ENCODE results near the gene VASH1.
A peak's percentile ranks its signal among the peaks of the same experiment; 100 is the strongest.

Gene VASH1

GRCh38 chr14:76761136-76761959 lies at the start of gene VASH1:
TSS of gene VASH1 (plus strand) at chr14:76761468. CDS start at chr14:76762822, 1,354 bp downstream.
- H3K4me3 ChIP-seq (ENCODE audit: control insufficient read depth, low read depth, low read length), result peak within 1 kb of the TSS; percentile 69
- peak; percentile 69 for DNase-seq (ENCODE audit: low read depth)
- TF ChIP-seq CTCF (conservative IDR thresholded peaks at IDR 0.05; ENCODE audit: control insufficient read depth, insufficient read depth, low read depth, low read length), result no peak

GRCh38 chr14:76713121-76713520 lies 48.1 kb upstream of the VASH1 start:
- TF ChIP-seq CTCF (conservative IDR thresholded peaks at IDR 0.05; ENCODE audit: control insufficient read depth, insufficient read depth, low read depth, low read length), result no peak
- DNase-seq (ENCODE audit: low read depth), result no peak
- no peak overlapping the region for H3K4me3 ChIP-seq (ENCODE audit: control insufficient read depth, low read depth, low read length)

- no peak for DNase-seq (ENCODE audit: low read depth)
- TF ChIP-seq CTCF (conservative IDR thresholded peaks at IDR 0.05; ENCODE audit: control insufficient read depth, insufficient read depth, low read depth, low read length), result no peak
- no peak overlapping the region for H3K4me3 ChIP-seq (ENCODE audit: control insufficient read depth, low read depth, low read length)
These were observed 46.8 kb upstream of the VASH1 start for GRCh38 chr14:76714470-76714869.

- no peak overlapping the region for H3K4me3 ChIP-seq (ENCODE audit: control insufficient read depth, low read depth, low read length)
- no peak for DNase-seq (ENCODE audit: low read depth)
- no peak for TF ChIP-seq CTCF (conservative IDR thresholded peaks at IDR 0.05; ENCODE audit: control insufficient read depth, insufficient read depth, low read depth, low read length)
These were observed 46.2 kb upstream of the VASH1 start for GRCh38 chr14:76715101-76715500.

GRCh38 chr14:76715511-76716081 lies 45.7 kb upstream of the VASH1 start:
- DNase-seq (ENCODE audit: low read depth), result peak; percentile 74
- H3K4me3 ChIP-seq (ENCODE audit: control insufficient read depth, low read depth, low read length), result no peak overlapping the region
- TF ChIP-seq CTCF (conservative IDR thresholded peaks at IDR 0.05; ENCODE audit: control insufficient read depth, insufficient read depth, low read depth, low read length), result no peak

GRCh38 chr14:76716285-76716684 lies 45.0 kb upstream of the VASH1 start:
- no peak for TF ChIP-seq CTCF (conservative IDR thresholded peaks at IDR 0.05; ENCODE audit: control insufficient read depth, insufficient read depth, low read depth, low read length)
- no peak for DNase-seq (ENCODE audit: low read depth)
- H3K4me3 ChIP-seq (ENCODE audit: control insufficient read depth, low read depth, low read length), result no peak overlapping the region

Measured in fibroblast of mammary gland (primary cell).